HL-60 (cell line): ENCODE data around the gene CERKL.

ENCODE experiments used
- CTCF ChIP-seq: IDR thresholded peaks from one replicate; pipeline ENCODE4 v1.5.1; 2011; ENCODE audit warnings: low read length, control low read depth, inconsistent platforms; ENCODE audit not compliant: insufficient read depth
- POLR2AphosphoS5 ChIP-seq: IDR thresholded peaks from 2 replicates; pipeline ENCODE4 v1.6.1; 2012; ENCODE audit warnings: low read depth
- SPI1 ChIP-seq: IDR thresholded peaks from 2 replicates; pipeline ENCODE4 v1.6.1; 2012; ENCODE audit warnings: low read depth, mild to moderate bottlenecking, borderline replicate concordance

GRCh38 chr2:181540421-181540820 lies 116.5 kb downstream of the CERKL start:
- TF ChIP-seq POLR2AphosphoS5 (peak; percentile 46), CTCF (no peak), SPI1 (no peak)
